ENCODE results near the gene TPM1.

Gene TPM1

GRCh38 chr15:63065262-63066221 lies 23.0 kb downstream of the TPM1 start:
- TF ChIP-seq CTCF (IDR thresholded peaks at IDR 0.05; ENCODE audit: extremely low read depth, missing control alignments), result no peak
- no peak for DNase-seq (ENCODE audit: low spot score)

- no peak for DNase-seq (ENCODE audit: low spot score)
- no peak for TF ChIP-seq CTCF (IDR thresholded peaks at IDR 0.05; ENCODE audit: extremely low read depth, missing control alignments)
Observed at GRCh38 chr15:63066272-63066671, 23.7 kb downstream of the TPM1 start.

- no peak for DNase-seq (ENCODE audit: low spot score)
- no peak for TF ChIP-seq CTCF (IDR thresholded peaks at IDR 0.05; ENCODE audit: extremely low read depth, missing control alignments)
Observed at GRCh38 chr15:63067306-63067705, 24.8 kb downstream of the TPM1 start.

GRCh38 chr15:63067976-63068743 lies 25.6 kb downstream of the TPM1 start:
- TF ChIP-seq CTCF (IDR thresholded peaks at IDR 0.05; ENCODE audit: extremely low read depth, missing control alignments), result no peak

GRCh38 chr15:63069616-63070090 lies 27.1 kb downstream of the TPM1 start:
- no peak for DNase-seq (ENCODE audit: low spot score)
- TF ChIP-seq CTCF (IDR thresholded peaks at IDR 0.05; ENCODE audit: extremely low read depth, missing control alignments), result no peak

More at GRCh38 chr15:63067976-63068743, 25.6 kb downstream of the TPM1 start:
- no peak for DNase-seq (ENCODE audit: low spot score)

GRCh38 chr15:63070681-63071129 lies 28.2 kb downstream of the TPM1 start:
- no peak for TF ChIP-seq CTCF (IDR thresholded peaks at IDR 0.05; ENCODE audit: extremely low read depth, missing control alignments)

More at GRCh38 chr15:63070681-63071129, 28.2 kb downstream of the TPM1 start:
- no peak for DNase-seq (ENCODE audit: low spot score)

Measured in GM20000 (cell line).